HepG2 (cell line): Measurements from ENCODE around the gene TRMT112. TPM values are rescaled to one million over a fixed set of nuclear protein-coding genes. Genes with fewer than 3 reads are reported as not detected.

Experiments
- ATF3 ChIP-seq: sonication (generic); formaldehyde crosslinking; IDR thresholded peaks from 2 replicates; pipeline ENCODE4 v1.4.0; 2020; ENCODE audit warnings: missing genetic modification reagents
- DNMT3B ChIP-seq: conservative IDR thresholded peaks from 2 replicates; pipeline ENCODE4 v1.6.1; 2016; ENCODE audit warnings: missing biosample characterization, control low read depth
- EP300 ChIP-seq, 3 experiments: sonication (generic) in 1 of 3; formaldehyde crosslinking in 1 of 3; IDR thresholded peaks; 2 replicates each; pipeline versions ENCODE4 v1.5.1 to v1.6.1; 2011 to 2020; ENCODE audit warnings: low read depth in 2 of 3, low read length in 2 of 3, borderline replicate concordance in 1 of 3, improper control_type of control experiment in 1 of 3, mild to moderate bottlenecking in 1 of 3, missing genetic modification reagents in 1 of 3, moderate library complexity in 1 of 3
- FLYWCH1 ChIP-seq: sonication (generic); formaldehyde crosslinking; IDR thresholded peaks from 2 replicates; pipeline ENCODE4 v1.8.1; 2023; ENCODE audit warnings: mild to moderate bottlenecking, missing genetic modification reagents
- HCFC1 ChIP-seq: fragments of 150-350 bp; IDR thresholded peaks from 2 replicates; pipeline ENCODE4 v1.6.1; 2014; ENCODE audit warnings: low read depth, low read length
- HNRNPL ChIP-seq: fragments of 200-400 bp; formaldehyde crosslinking; IDR thresholded peaks from 2 replicates; pipeline ENCODE4 v1.6.1; 2017; ENCODE audit warnings: mild to moderate bottlenecking, low read depth, low read length
- HOXA9 ChIP-seq: sonication (generic); formaldehyde crosslinking; IDR thresholded peaks from 2 replicates; pipeline ENCODE4 v1.8.1; 2022; ENCODE audit warnings: missing genetic modification reagents, mild to moderate bottlenecking, moderate library complexity, borderline replicate concordance
- KDM5A ChIP-seq: fragments of 200-600 bp; sonication (generic); IDR thresholded peaks from 2 replicates; pipeline ENCODE4 v1.7.0; 2018; ENCODE audit warnings: antibody characterized with exemption, mild to moderate bottlenecking, low read length, borderline replicate concordance
- KLF9 ChIP-seq: IDR thresholded peaks from 2 replicates; pipeline ENCODE4 v1.6.1; 2016; ENCODE audit warnings: low read depth
- NFIB ChIP-seq: sonication (generic); formaldehyde crosslinking; IDR thresholded peaks from 2 replicates; pipeline ENCODE4 v1.9.0; 2021; ENCODE audit warnings: missing genetic modification reagents, mild to moderate bottlenecking, borderline replicate concordance
- SALL2 ChIP-seq: sonication (generic); formaldehyde crosslinking; IDR thresholded peaks from 2 replicates; pipeline ENCODE4 v1.8.1; 2023; ENCODE audit warnings: mild to moderate bottlenecking, missing genetic modification reagents, inconsistent platforms
- SIN3B ChIP-seq: fragments of 150-350 bp; IDR thresholded peaks from 2 replicates; pipeline ENCODE4 v1.6.1; 2014; ENCODE audit warnings: low read length
- SKI ChIP-seq: fragments of 450-650 bp; IDR thresholded peaks from one replicate; pipeline ENCODE4 v1.6.1; 2018; ENCODE audit warnings: mild to moderate bottlenecking; ENCODE audit not compliant: partially characterized antibody
- TEAD2 ChIP-seq: sonication (generic); formaldehyde crosslinking; IDR thresholded peaks from 2 replicates; pipeline ENCODE4 v1.9.0; 2021; ENCODE audit warnings: missing genetic modification reagents
- ZGPAT ChIP-seq: IDR thresholded peaks from 2 replicates; pipeline ENCODE4 v1.6.1; 2016; ENCODE audit warnings: mild to moderate bottlenecking
- ZMYM3 ChIP-seq: sonication (generic); formaldehyde crosslinking; IDR thresholded peaks from 2 replicates; pipeline ENCODE4 v1.5.1; 2020; ENCODE audit warnings: mild to moderate bottlenecking, missing genetic modification reagents
- ZNF33A ChIP-seq: sonication (generic); formaldehyde crosslinking; IDR thresholded peaks from 2 replicates; pipeline ENCODE4 v1.5.1; 2020; ENCODE audit warnings: missing genetic modification reagents, mild to moderate bottlenecking, moderate library complexity, borderline replicate concordance
- ZNF460 ChIP-seq: sonication (generic); formaldehyde crosslinking; IDR thresholded peaks from 2 replicates; pipeline ENCODE4 v1.5.1; 2020; ENCODE audit warnings: missing genetic modification reagents, mild to moderate bottlenecking, borderline replicate concordance
- ZNF569 ChIP-seq: sonication (generic); formaldehyde crosslinking; IDR thresholded peaks from 2 replicates; pipeline ENCODE4 v1.5.0; 2020; ENCODE audit warnings: mild to moderate bottlenecking, missing genetic modification reagents, moderate library complexity, borderline replicate concordance
- polyA plus RNA-seq, 8 experiments: library from polyadenylated mRNA; depleted of rRNA in 3 of 8; stranded (reverse) in 7 of 8; unstranded in 1 of 8; fragments of >200 nt; fragmentation: Illumina TruSeq in 4 of 8; extraction: Trizol in 4 of 8; gene quantifications; 2 replicates each; pipeline versions ENCODE4 v1.2.1 to v1.2.3, GENCODE V29; 2011 to 2016; ENCODE audit warnings: low read depth in 4 of 8, missing spikeins in 1 of 8, mixed read lengths in 1 of 8; ENCODE audit not compliant: insufficient read depth in 1 of 8
- total RNA-seq, 5 experiments: library from RNA; depleted of rRNA; stranded (reverse); fragments of >200 nt; fragmentation: Illumina TruSeq; extraction: Trizol; gene quantifications; 2 replicates each; pipeline ENCODE4 v1.2.3, GENCODE V29; 2016; ENCODE audit warnings: low read depth in 1 of 5
- TF ChIP-seq, protein P1 (sequence below): sonication (generic); formaldehyde crosslinking; IDR thresholded peaks from 2 replicates; pipeline ENCODE4 v1.8.1; 2023; ENCODE audit warnings: mild to moderate bottlenecking, missing genetic modification reagents
- TF ChIP-seq, protein P2 (sequence below): sonication (generic); formaldehyde crosslinking; IDR thresholded peaks from 2 replicates; pipeline ENCODE4 v1.4.0; 2020; ENCODE audit warnings: missing genetic modification reagents, borderline replicate concordance

Gene TRMT112
- total and polyA plus RNA-seq, 2 of the 13 experiments (the other 11 are each of a cell fraction or from before 2014, with no cell fraction given): 186 to 409 TPM

- TF ChIP-seq ZNF460 (CRISPR knock-in tag) (no peak; the same call in 1 of the 2 replicates), HCFC1 (peak; percentile 95), ZNF33A (CRISPR knock-in tag) (peak; percentile 87; the same call in 1 of the 2 replicates), EP300 (IDR thresholded peaks at IDR 0.05; ENCODE audit: low read depth in 2 of 2, low read length in 2 of 2) (no peak; a peak in 2 of 4 replicates), EP300 (CRISPR knock-in tag; IDR thresholded peaks at IDR 0.05; ENCODE audit: borderline replicate concordance) (peak; percentile 37; the same call in 1 of the 2 replicates), DNMT3B (CRISPR knock-in tag) (0 out of 2 replicates have a peak, but pooled peaks have one; percentile 16), SIN3B (no peak), KDM5A (no peak; the same call in 1 of the 2 replicates), KLF9 (0 out of 2 replicates have a peak, but pooled peaks have one; percentile 68), ZNF569 (no peak; the same call in 1 of the 2 replicates), TEAD2 (CRISPR knock-in tag) (no peak), HNRNPL (no peak), ATF3 (CRISPR knock-in tag) (peak; percentile 59; the same call in 1 of the 2 replicates), SKI (peak; percentile 12), HOXA9 (CRISPR knock-in tag) (0 out of 2 replicates have a peak, but pooled peaks have one; percentile 22), ZGPAT (CRISPR knock-in tag) (peak; percentile 57), FLYWCH1 (CRISPR knock-in tag) (no peak), ZMYM3 (CRISPR knock-in tag) (no peak), SALL2 (CRISPR knock-in tag) (0 out of 2 replicates have a peak, but pooled peaks have one; percentile 71), NFIB (no peak)
- TF ChIP-seq, protein P1, sequence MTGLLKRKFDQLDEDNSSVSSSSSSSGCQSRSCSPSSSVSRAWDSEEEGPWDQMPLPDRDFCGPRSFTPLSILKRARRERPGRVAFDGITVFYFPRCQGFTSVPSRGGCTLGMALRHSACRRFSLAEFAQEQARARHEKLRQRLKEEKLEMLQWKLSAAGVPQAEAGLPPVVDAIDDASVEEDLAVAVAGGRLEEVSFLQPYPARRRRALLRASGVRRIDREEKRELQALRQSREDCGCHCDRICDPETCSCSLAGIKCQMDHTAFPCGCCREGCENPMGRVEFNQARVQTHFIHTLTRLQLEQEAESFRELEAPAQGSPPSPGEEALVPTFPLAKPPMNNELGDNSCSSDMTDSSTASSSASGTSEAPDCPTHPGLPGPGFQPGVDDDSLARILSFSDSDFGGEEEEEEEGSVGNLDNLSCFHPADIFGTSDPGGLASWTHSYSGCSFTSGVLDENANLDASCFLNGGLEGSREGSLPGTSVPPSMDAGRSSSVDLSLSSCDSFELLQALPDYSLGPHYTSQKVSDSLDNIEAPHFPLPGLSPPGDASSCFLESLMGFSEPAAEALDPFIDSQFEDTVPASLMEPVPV (CRISPR knock-in tag): peak; percentile 65
- TF ChIP-seq, protein P2, sequence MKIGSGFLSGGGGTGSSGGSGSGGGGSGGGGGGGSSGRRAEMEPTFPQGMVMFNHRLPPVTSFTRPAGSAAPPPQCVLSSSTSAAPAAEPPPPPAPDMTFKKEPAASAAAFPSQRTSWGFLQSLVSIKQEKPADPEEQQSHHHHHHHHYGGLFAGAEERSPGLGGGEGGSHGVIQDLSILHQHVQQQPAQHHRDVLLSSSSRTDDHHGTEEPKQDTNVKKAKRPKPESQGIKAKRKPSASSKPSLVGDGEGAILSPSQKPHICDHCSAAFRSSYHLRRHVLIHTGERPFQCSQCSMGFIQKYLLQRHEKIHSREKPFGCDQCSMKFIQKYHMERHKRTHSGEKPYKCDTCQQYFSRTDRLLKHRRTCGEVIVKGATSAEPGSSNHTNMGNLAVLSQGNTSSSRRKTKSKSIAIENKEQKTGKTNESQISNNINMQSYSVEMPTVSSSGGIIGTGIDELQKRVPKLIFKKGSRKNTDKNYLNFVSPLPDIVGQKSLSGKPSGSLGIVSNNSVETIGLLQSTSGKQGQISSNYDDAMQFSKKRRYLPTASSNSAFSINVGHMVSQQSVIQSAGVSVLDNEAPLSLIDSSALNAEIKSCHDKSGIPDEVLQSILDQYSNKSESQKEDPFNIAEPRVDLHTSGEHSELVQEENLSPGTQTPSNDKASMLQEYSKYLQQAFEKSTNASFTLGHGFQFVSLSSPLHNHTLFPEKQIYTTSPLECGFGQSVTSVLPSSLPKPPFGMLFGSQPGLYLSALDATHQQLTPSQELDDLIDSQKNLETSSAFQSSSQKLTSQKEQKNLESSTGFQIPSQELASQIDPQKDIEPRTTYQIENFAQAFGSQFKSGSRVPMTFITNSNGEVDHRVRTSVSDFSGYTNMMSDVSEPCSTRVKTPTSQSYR: no peak
Observed at GRCh38 chr11:64269540-64270220, 47.7 kb downstream of the TRMT112 start (continued).
